ENCODE results near the gene SOCS1. TPM values are rescaled to one million over a fixed set of nuclear protein-coding genes. Genes with fewer than 3 reads are reported as not detected.

Gene SOCS1
- total RNA-seq, 1 experiment from 2014 or later: 12.5 TPM

GRCh38 chr16:11295672-11296071 lies 39.7 kb upstream of the SOCS1 start:
- BruUV-seq (replicated peaks): no TSS peak
- Histone ChIP-seq H3K79me2 (ENCODE audit: low read length) (no peaks in the 10 kb centered on the region), H3K9me2 (replicated peaks; ENCODE audit: low read length) (no peaks in the 10 kb centered on the region), H3F3A (ENCODE audit: low read length, unreplicated experiment) (no peaks in the 10 kb centered on the region), H3K9me3 (ENCODE audit: low read length) (no peaks in the 10 kb centered on the region), H3K4me1 (ENCODE audit: insufficient read depth, low read length) (no peaks in the 10 kb centered on the region), H2AFZ (ENCODE audit: low read length) (no peak overlapping the region), H4K20me1 (ENCODE audit: low read length) (no peaks in the 10 kb centered on the region), H3K36me3 (ENCODE audit: low read depth, low read length) (no peaks in the 10 kb centered on the region), H3K4me3 (ENCODE audit: low read length) (no peak overlapping the region), H3K4me2 (ENCODE audit: low read length) (no peak overlapping the region), H3K27me3 (ENCODE audit: low read length) (no peaks in the 10 kb centered on the region), H3K9ac (ENCODE audit: low read length) (no peak overlapping the region), H3K27ac (ENCODE audit: low read length) (no peak overlapping the region)
- POLR2A ChIA-PET (ENCODE audit: unreplicated experiment): no interaction called here
- no peak for ATAC-seq
- CTCF ChIA-PET: no interaction called here
- TF ChIP-seq EZH2phosphoT487 (IDR thresholded peaks at IDR 0.05; ENCODE audit: borderline replicate concordance, low read length) (no peak), CTCF (conservative IDR thresholded peaks at IDR 0.05; ENCODE audit: low read depth, low read length) (no peak), EZH2 (IDR thresholded peaks at IDR 0.05; ENCODE audit: low read length, unreplicated experiment) (no peak)
- intact Hi-C loops (cut with micrococcal nuclease): no loop called here
- no peak for DNase-seq

GRCh38 chr16:11292076-11292748 lies 36.2 kb upstream of the SOCS1 start:
- Histone ChIP-seq H3K36me3 (ENCODE audit: low read depth, low read length) (no peaks in the 10 kb centered on the region), H3K27me3 (ENCODE audit: low read length) (no peaks in the 10 kb centered on the region), H3K4me1 (ENCODE audit: insufficient read depth, low read length) (no peaks in the 10 kb centered on the region), H2AFZ (ENCODE audit: low read length) (no peak overlapping the region), H3F3A (ENCODE audit: low read length, unreplicated experiment) (no peaks in the 10 kb centered on the region), H4K20me1 (ENCODE audit: low read length) (no peaks in the 10 kb centered on the region), H3K4me3 (ENCODE audit: low read length) (no peak overlapping the region), H3K9me3 (ENCODE audit: low read length) (no peaks in the 10 kb centered on the region), H3K27ac (ENCODE audit: low read length) (no peak overlapping the region), H3K9me2 (replicated peaks; ENCODE audit: low read length) (no peaks in the 10 kb centered on the region), H3K9ac (ENCODE audit: low read length) (no peak overlapping the region), H3K4me2 (ENCODE audit: low read length) (no peak overlapping the region), H3K79me2 (ENCODE audit: low read length) (no peaks in the 10 kb centered on the region)
- ChIA-PET CTCF (no interaction called here), POLR2A (ENCODE audit: unreplicated experiment) (no interaction called here)
- BruUV-seq (replicated peaks): no TSS peak
- TF ChIP-seq EZH2 (IDR thresholded peaks at IDR 0.05; ENCODE audit: low read length, unreplicated experiment): no peak
- no peak for DNase-seq
- no peak for ATAC-seq
- intact Hi-C loops (cut with micrococcal nuclease): no loop called here

GRCh38 chr16:11291091-11291703 lies 35.2 kb upstream of the SOCS1 start:
- no peaks in the 10 kb centered on the region for H3F3A ChIP-seq (ENCODE audit: low read length, unreplicated experiment)
- H3K4me1 ChIP-seq (ENCODE audit: insufficient read depth, low read length): no peaks in the 10 kb centered on the region
- BruUV-seq (replicated peaks): no TSS peak
- no peaks in the 10 kb centered on the region for H3K79me2 ChIP-seq (ENCODE audit: low read length)
- no peaks in the 10 kb centered on the region for H3K27me3 ChIP-seq (ENCODE audit: low read length)
- no peak for TF ChIP-seq EZH2 (IDR thresholded peaks at IDR 0.05; ENCODE audit: low read length, unreplicated experiment)
- no peaks in the 10 kb centered on the region for H4K20me1 ChIP-seq (ENCODE audit: low read length)
- POLR2A ChIA-PET (ENCODE audit: unreplicated experiment): no interaction called here
- intact Hi-C loops (cut with micrococcal nuclease): no loop called here
- no peaks in the 10 kb centered on the region for H3K9me2 ChIP-seq (replicated peaks; ENCODE audit: low read length)
- CTCF ChIA-PET: no interaction called here
- no peak overlapping the region for H3K9ac ChIP-seq (ENCODE audit: low read length)
- ATAC-seq: no peak
- H3K4me2 ChIP-seq (ENCODE audit: low read length): no peak overlapping the region
- H3K9me3 ChIP-seq (ENCODE audit: low read length): no peaks in the 10 kb centered on the region
- H3K4me3 ChIP-seq (ENCODE audit: low read length): no peak overlapping the region
- no peak for DNase-seq
- no peak overlapping the region for H3K27ac ChIP-seq (ENCODE audit: low read length)
- no peak overlapping the region for H2AFZ ChIP-seq (ENCODE audit: low read length)
- no peaks in the 10 kb centered on the region for H3K36me3 ChIP-seq (ENCODE audit: low read depth, low read length)

All from PC-3 (cell line).